NT2/D1 (cell line): ENCODE results near the gene PARD6A.

Experiments
- YY1 ChIP-seq: IDR thresholded peaks from 2 replicates; pipeline ENCODE4 v1.6.1; 2011; ENCODE audit not compliant: insufficient read length, insufficient read depth
- ZNF274 ChIP-seq: IDR thresholded peaks from 2 replicates; pipeline ENCODE4 v1.6.1; 2011; ENCODE audit warnings: mild to moderate bottlenecking, low read depth, low read length

GRCh38 chr16:67710607-67711006, 49.8 kb downstream of the PARD6A start:
- no peak for TF ChIP-seq ZNF274
- TF ChIP-seq YY1, result no peak
